EL (cell line): ENCODE results near the gene MOGAT1.
"Not testable (repeated sequence)": the region's sequence is repeated elsewhere in the genome, so short reads cannot be mapped to it uniquely, and the experiment has no call there.

Source experiments
- DNase-seq: peaks from one replicate; pipeline ENCODE4 v3.0.0-alpha.2; 2016

MOGAT1 gene

DNA sequence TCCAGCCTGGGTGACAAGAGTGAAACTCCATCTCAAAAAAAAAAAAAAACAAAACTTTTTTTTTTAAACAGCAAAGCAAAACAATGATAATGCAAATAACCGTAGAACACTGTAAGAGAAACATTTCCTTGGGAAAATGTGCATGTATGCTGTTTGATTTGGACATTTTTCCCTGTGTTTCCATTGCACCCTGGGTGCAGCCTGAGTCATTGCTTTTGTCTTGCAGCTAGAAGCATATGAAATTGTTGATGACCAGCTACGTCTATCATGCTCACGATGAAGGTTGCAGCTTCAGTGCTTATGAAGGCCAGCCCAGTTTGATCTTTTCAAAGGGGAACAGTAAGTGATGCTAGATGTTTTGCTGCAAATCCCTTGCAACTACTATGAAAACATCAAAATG lies 41.5 kb downstream of the MOGAT1 start:
- no peak for DNase-seq

DNA sequence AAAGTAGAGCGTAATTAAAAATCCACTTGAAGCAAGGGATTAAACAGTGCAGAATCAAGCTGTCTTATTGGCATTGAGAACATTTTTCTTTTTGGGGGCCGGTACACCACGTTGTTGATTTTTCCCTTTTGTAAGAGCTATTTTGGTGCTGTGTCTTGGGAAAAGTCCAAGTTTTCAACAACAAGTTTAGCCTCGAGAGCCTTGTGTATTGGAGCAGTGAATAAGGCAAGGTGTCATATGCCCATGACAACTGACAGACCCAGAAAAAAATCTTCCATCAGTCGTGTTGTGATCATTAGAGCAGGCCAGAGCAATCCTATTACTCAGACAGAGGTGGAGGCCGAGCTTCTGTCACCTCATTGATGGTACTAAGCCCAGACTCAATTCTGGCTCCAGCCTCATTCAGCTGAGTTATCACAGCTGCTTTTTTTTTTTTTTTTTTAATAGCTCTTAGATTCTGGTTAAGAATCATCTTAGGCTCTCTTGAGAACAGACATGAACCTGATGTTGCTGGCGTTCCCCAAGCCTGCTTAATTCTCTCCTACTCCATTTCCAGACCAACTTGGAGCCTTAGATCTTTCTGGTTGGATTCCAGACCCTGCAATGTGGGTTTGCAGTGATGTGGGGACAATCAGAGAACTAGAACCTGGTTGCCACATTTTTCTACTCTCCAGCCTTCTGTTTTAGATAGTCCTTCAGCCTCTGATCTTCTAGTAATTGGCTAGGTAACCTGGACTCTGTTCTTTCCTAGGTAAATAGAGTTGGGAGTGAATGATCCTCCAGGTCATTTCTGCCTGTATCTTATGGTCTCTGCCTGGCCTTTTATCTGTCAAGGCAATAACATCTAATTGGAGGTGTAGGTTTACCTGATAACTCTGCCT lies 43.1 kb downstream of the MOGAT1 start:
- no peak for DNase-seq

DNA sequence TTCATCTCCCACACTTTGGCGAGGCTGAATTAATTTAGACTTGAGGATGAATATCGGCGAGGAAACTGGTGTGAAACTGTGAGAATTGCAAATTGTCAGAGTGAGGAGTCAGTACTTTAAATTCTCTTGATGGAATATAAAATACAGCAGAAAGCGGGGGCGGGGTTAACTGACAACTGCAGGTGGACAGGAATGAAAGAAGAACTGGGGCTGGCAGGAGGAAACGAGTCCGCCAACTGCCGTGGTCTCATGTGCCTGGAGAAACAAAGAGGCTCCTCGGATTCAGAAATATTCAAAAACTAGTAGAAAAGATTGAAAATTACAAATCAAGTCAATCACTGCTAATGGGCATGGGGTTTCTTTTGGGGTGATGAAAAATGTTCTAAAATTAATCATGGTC lies 44.3 kb downstream of the MOGAT1 start:
- DNase-seq, result no peak

GRCh38 chr2:222719787-222720186 lies 48.3 kb downstream of the MOGAT1 start:
- not testable (repeated sequence) for DNase-seq

GRCh38 chr2:222721597-222721996 lies 50.1 kb downstream of the MOGAT1 start:
- DNase-seq, result not testable (repeated sequence)

GRCh38 chr2:222722327-222722946 lies 51.0 kb downstream of the MOGAT1 start:
- DNase-seq, result peak; percentile 68

- no peak for DNase-seq
Observed at GRCh38 chr2:222724208-222724607, 52.8 kb downstream of the MOGAT1 start.

- no peak for DNase-seq
Observed at GRCh38 chr2:222728621-222729020, 57.2 kb downstream of the MOGAT1 start.

GRCh38 chr2:222730366-222730999 lies 59.0 kb downstream of the MOGAT1 start:
- DNase-seq, result no peak

GRCh38 chr2:222731201-222731621 lies 59.8 kb downstream of the MOGAT1 start:
- DNase-seq, result no peak

DNA sequence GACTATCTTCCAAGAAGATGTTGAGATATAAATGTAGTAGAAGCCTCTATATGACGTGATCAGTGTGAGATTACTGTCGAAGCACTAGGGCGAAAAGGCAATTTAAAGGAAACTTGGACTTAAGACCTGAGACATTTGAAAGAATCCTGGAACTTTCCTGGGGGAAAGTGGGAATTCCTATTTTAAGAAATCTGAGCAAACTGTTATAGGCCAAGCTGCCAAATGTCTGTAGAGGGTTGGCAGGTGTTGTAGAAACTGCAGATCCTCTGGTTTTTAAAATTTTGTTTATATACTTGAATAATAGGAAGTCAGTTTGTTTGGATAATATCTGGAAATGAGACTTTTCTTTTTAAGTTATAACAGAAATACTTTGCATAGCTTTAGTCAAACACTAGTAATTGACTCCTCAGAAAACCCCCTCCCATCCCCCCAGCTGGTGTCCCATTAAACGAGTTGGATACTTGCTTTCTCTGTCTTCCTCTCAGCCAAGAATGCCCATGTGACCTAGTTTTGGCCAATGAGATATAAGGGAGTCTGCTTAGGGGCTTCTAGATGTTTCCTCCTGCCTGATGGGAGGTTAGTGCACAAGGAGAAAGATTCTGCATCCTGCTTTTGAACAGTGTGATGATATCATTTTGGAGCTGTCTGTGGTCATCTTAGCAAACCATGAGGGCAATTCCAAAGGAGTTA lies 61.2 kb downstream of the MOGAT1 start:
- no peak for DNase-seq

DNA sequence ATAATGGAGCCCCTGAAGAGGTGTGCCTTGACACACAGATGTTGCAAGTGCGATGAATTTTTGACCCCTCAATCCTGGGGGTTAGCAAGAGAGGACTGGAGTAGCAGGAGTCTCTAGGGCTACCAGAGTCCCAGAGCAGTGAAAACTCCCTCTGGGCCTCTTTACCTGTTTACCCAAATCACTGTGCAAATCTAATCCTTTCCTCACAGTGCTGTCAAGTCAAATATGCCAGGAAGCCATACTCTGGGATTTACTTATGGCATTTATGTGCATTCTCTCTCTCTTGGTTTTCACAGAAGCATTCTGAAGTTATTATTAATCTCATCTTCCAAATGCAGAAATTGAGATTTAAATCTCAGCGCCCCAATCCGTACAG lies 62.0 kb downstream of the MOGAT1 start:
- DNase-seq, result no peak

- peak; percentile 66 for DNase-seq
Observed at GRCh38 chr2:222733846-222734702, 62.6 kb downstream of the MOGAT1 start.

GRCh38 chr2:222734703-222735014 lies 63.2 kb downstream of the MOGAT1 start:
- no peak for DNase-seq

DNA sequence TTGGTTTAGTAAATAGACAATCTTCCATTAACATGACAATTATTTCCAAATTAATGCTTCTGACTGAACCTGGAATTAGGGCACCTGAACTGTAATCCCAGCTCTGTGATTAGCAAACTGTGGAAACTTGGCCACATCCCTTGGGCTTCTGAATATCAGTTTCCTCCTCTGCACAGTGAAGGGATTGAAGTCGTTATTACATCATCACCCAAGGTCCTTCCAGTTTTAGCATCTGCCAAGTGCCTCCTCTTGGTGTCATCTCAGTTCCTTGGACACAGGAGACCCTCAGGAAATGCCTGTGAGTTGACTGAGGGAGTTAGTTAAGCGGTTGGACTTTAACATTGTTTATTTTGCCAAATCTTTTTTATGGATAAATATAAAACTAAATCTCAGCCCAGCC lies 64.8 kb downstream of the MOGAT1 start:
- peak; percentile 80 for DNase-seq

DNA sequence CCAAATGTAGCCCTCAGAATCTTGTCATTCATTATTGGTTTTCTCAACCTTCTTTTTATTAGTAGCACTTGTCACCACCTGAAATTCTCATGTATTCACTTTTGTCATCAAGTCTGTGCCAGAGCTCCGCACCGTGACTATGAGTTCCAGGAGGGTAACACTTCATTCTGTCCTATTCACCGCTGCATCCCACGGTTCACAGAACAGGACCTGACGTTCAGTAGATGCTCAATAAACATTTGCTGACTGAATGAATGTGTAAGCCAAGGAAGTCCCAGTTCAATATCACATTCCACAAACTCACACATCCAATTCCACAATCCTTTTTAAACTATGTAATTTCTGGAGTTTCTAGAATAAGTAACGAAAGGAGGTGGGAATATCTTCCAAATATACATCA lies 65.5 kb downstream of the MOGAT1 start:
- no peak for DNase-seq

- DNase-seq, result no peak
Observed at GRCh38 chr2:222738312-222738711, 66.9 kb downstream of the MOGAT1 start.

GRCh38 chr2:222738809-222739208 lies 67.4 kb downstream of the MOGAT1 start:
- peak; percentile 22 for DNase-seq

GRCh38 chr2:222739939-222740338 lies 68.5 kb downstream of the MOGAT1 start:
- no peak for DNase-seq

DNA sequence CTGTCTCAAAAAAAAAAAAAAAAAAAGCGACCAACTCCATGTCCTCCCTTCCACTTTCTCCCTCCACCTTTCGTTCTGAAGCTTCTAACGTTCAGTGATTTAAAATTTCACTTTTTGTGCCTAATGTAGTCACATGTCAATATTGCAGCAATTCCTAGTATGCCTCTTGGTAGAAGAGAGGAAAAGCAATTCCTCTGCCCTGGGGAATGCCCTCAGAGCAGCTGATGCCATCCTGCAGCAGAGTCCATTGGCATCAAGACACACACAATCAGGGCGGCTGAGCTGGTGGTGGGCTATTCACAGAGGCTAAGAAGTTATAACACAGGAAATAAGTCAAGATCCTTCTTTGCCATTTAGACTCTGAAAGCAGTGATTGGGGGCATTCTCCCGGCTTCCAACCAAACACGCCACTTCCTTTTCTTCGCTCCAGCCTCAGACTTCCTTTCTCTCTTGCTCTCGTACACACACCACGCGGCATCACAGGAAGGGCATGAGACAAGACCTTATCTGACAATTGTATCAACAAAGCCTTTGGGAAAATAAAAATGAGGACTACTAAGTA lies 71.9 kb downstream of the MOGAT1 start:
- peak; percentile 67 for DNase-seq

DNA sequence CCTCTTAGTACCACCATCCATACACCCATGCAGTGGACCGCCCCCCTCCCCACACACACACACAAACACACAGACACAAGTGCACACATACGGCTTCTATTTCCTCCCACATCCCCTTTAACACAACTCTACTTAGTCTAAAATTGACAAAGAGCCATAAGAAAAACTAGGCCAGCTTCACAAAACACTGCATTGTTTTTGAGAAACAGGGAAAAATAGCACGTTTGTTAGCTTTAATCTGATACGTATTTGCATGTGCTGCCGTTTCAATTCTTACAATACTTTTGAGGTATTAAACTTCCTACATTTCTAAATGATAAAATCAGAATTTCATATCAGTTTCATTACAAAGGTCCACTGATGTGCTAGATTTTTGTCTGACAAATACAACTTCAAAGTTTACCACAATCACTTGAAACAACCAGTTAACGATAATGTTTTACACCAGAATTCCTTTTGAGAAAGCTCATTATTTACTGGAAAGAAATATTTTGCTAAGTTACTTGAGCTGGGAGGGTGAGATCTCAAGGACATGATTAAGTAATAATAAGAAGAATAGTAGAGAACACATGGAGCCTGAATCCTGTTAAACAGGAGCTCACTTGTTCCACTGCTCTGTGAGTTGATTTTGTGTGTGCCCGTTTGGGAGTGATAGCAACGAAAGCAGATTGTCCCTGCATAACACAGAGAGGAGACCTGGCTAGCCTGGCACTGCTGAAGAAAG lies 74.5 kb downstream of the MOGAT1 start:
- no peak for DNase-seq
